HCT116 (cell line): ENCODE measurements around the gene SLC4A4. TPM values are rescaled to one million over a fixed set of nuclear protein-coding genes. Genes with fewer than 3 reads are reported as not detected.

ENCODE experiments used
- ATAC-seq: fragments of 200-7000 bp; cut with Tn5 transposase; 2 replicates; pipeline ENCODE4 v1.9.1; 2020; ENCODE audit warnings: mild to moderate bottlenecking, moderate library complexity
- BruUV-seq: library from RNA; stranded (reverse); fragments of 400-500 nt; replicated peaks from 2 replicates; lab custom pipeline; 2021; lab: Mats Ljungman, UMichigan
- CTCF ChIA-PET: fragments of 300-600 bp; sonication (Branson Sonifier 250); formaldehyde crosslinking; loops from one replicate; lab custom pipeline; 2021; ENCODE audit warnings: antibody characterized with exemption; lab: Charles Lee
- POLR2A ChIA-PET: fragments of 300-600, 350-600 bp; sonication (Branson Sonifier 250); formaldehyde crosslinking; loops from one replicate; lab custom pipeline; 2021; ENCODE audit warnings: antibody characterized with exemption; lab: Charles Lee
- RAD21 ChIA-PET, 2 experiments: fragments of 300-600 bp; sonication (Branson Sonifier 250); formaldehyde crosslinking; loops; one replicate each; lab custom pipeline; 2023; ENCODE audit warnings: low total read pairs in 2 of 2; ENCODE audit not compliant: uncharacterized antibody in 2 of 2, unreplicated experiment in 2 of 2, low non-redundant PET in 1 of 2; lab: Charles Lee
- DNase-seq: peaks from one replicate; pipeline ENCODE4 v3.0.0-alpha.2; 2010; ENCODE audit warnings: low read depth, low spot score
- H2AFZ ChIP-seq: fragments of 200-600 bp; shearing (Covaris generic), sonication (generic); 2 replicates; pipeline ENCODE4 v1.6.1; 2017; ENCODE audit warnings: low read depth, mixed run types, mixed read lengths, antibody characterized with exemption, low read length; ENCODE audit not compliant: poor library complexity, severe bottlenecking
- H3K27ac ChIP-seq: 2 replicates; pipeline ENCODE4 v1.5.1; 2012; ENCODE audit warnings: low read depth, low read length
- H3K27me3 ChIP-seq: fragments of 200-600 bp; sonication (generic); 2 replicates; pipeline ENCODE4 v1.6.1; 2016; ENCODE audit warnings: mixed run types, low read length, mixed read lengths; ENCODE audit not compliant: insufficient read depth
- H3K36me3 ChIP-seq, 2 experiments: fragments of 200-500 bp in 1 of 2; fragments of 200-600 bp in 1 of 2; sonication (Bioruptor generic) in 1 of 2; sonication (generic) in 1 of 2; 2 replicates each; pipeline versions ENCODE4 v1.5.1 to v1.6.1; 2014 to 2016; ENCODE audit warnings: low read length in 2 of 2, inconsistent platforms in 1 of 2, mixed read lengths in 1 of 2, mixed run types in 1 of 2; ENCODE audit not compliant: insufficient read depth in 2 of 2, control insufficient read depth in 1 of 2
- H3K4me1 ChIP-seq, 2 experiments: fragments of 200-600 bp in 1 of 2; sonication (generic) in 1 of 2; 2 replicates each; pipeline versions ENCODE4 v1.5.1 to v1.6.1; 2012 to 2017; ENCODE audit warnings: low read length in 2 of 2, inconsistent platforms in 1 of 2, mild to moderate bottlenecking in 1 of 2, mixed read lengths in 1 of 2, mixed run types in 1 of 2, moderate library complexity in 1 of 2; ENCODE audit not compliant: insufficient read depth in 2 of 2, control insufficient read depth in 1 of 2
- H3K4me2 ChIP-seq: fragments of 200-600 bp; sonication (generic); 2 replicates; pipeline ENCODE4 v1.6.1; 2017; ENCODE audit warnings: mixed run types, low read length, mixed read lengths
- H3K4me3 ChIP-seq, 2 experiments: fragments of 200-600 bp in 1 of 2; sonication (generic) in 1 of 2; replicated peaks in 1 of 2; 2 replicates each; pipeline ENCODE4 v1.5.1; 2011 to 2016; ENCODE audit warnings: low read length in 2 of 2, control low read depth in 1 of 2, low read depth in 1 of 2, mild to moderate bottlenecking in 1 of 2, mixed read lengths in 1 of 2, mixed run types in 1 of 2
- H3K79me2 ChIP-seq: fragments of 200-600 bp; sonication (generic); 2 replicates; pipeline ENCODE4 v1.6.1; 2017; ENCODE audit warnings: mild to moderate bottlenecking, mixed run types, low read length, moderate library complexity, mixed read lengths; ENCODE audit not compliant: insufficient read depth
- H3K9ac ChIP-seq: fragments of 200-600 bp; sonication (generic); 2 replicates; pipeline ENCODE4 v1.6.1; 2016; ENCODE audit warnings: low read length, mixed read lengths
- H3K9me2 ChIP-seq: fragments of 200-600 bp; sonication (generic), shearing (Covaris generic); 2 replicates; pipeline ENCODE4 v1.6.1; 2017; ENCODE audit warnings: mixed run types, mild to moderate bottlenecking, moderate library complexity; ENCODE audit not compliant: insufficient read depth
- H3K9me3 ChIP-seq, 2 experiments: fragments of 200-500 bp in 1 of 2; fragments of 200-600 bp in 1 of 2; sonication (Bioruptor generic) in 1 of 2; sonication (generic) in 1 of 2; 2 replicates each; pipeline ENCODE4 v1.6.1; 2014 to 2017; ENCODE audit warnings: low read length in 2 of 2, mixed read lengths in 2 of 2, inconsistent platforms in 1 of 2, low read depth in 1 of 2, mild to moderate bottlenecking in 1 of 2, mixed run types in 1 of 2, moderate library complexity in 1 of 2; ENCODE audit not compliant: control insufficient read depth in 1 of 2, insufficient read depth in 1 of 2
- H4K20me1 ChIP-seq: fragments of 200-600 bp; sonication (generic), shearing (Covaris generic); 2 replicates; pipeline ENCODE4 v1.6.1; 2017; ENCODE audit warnings: mixed run types, mild to moderate bottlenecking, moderate library complexity; ENCODE audit not compliant: insufficient read depth
- ATF3 ChIP-seq: IDR thresholded peaks from 2 replicates; pipeline ENCODE4 v1.6.1; 2012
- CTCF ChIP-seq, 3 experiments: fragments of 200-600 bp in 1 of 3; sonication (generic) in 1 of 3; IDR thresholded peaks in 2 of 3; conservative IDR thresholded peaks in 1 of 3; 2 replicates each; pipeline ENCODE4 v1.5.1; 2012 to 2017; ENCODE audit warnings: low read depth in 2 of 3, low read length in 2 of 3, antibody characterized with exemption in 1 of 3, borderline replicate concordance in 1 of 3, control low read depth in 1 of 3, mild to moderate bottlenecking in 1 of 3, mixed read lengths in 1 of 3, mixed run types in 1 of 3, moderate library complexity in 1 of 3; ENCODE audit not compliant: insufficient read depth in 1 of 3
- EGR1 ChIP-seq: IDR thresholded peaks from 2 replicates; pipeline ENCODE4 v1.6.1; 2012; ENCODE audit warnings: low read depth
- ELF1 ChIP-seq: IDR thresholded peaks from 2 replicates; pipeline ENCODE4 v1.6.1; 2012; ENCODE audit warnings: low read depth, borderline replicate concordance
- EZH2 ChIP-seq: fragments of 200-600 bp; sonication (generic); IDR thresholded peaks from 2 replicates; pipeline ENCODE4 v1.6.1; 2017; ENCODE audit warnings: antibody characterized with exemption, mixed run types
- FOSL1 ChIP-seq: IDR thresholded peaks from 2 replicates; pipeline ENCODE4 v1.6.1; 2012; ENCODE audit warnings: low read depth
- JUND ChIP-seq: IDR thresholded peaks from 2 replicates; pipeline ENCODE4 v1.6.1; 2012
- MAX ChIP-seq: IDR thresholded peaks from 2 replicates; pipeline ENCODE4 v1.6.1; 2012
- POLR2A ChIP-seq: IDR thresholded peaks from 2 replicates; pipeline ENCODE4 v1.7.0; 2011; ENCODE audit warnings: borderline replicate concordance; ENCODE audit not compliant: insufficient read depth, insufficient read length; ENCODE audit errors: extremely low read depth
- POLR2AphosphoS5 ChIP-seq: IDR thresholded peaks from 2 replicates; pipeline ENCODE4 v1.6.1; 2011; ENCODE audit warnings: mild to moderate bottlenecking, low read depth, low read length, moderate library complexity
- SIN3A ChIP-seq: IDR thresholded peaks from 2 replicates; pipeline ENCODE4 v1.6.1; 2012; ENCODE audit warnings: low read depth
- SP1 ChIP-seq: IDR thresholded peaks from 2 replicates; pipeline ENCODE4 v1.6.1; 2012; ENCODE audit warnings: low read depth
- SRF ChIP-seq: IDR thresholded peaks from 2 replicates; pipeline ENCODE4 v1.6.1; 2012; ENCODE audit warnings: low read depth
- TCF7L2 ChIP-seq: IDR thresholded peaks from 2 replicates; pipeline ENCODE4 v1.7.0; 2011; ENCODE audit warnings: borderline replicate concordance, inconsistent platforms; ENCODE audit not compliant: insufficient read depth, insufficient read length; ENCODE audit errors: extremely low read depth
- YY1 ChIP-seq: IDR thresholded peaks from 2 replicates; pipeline ENCODE4 v1.6.1; 2011; ENCODE audit warnings: low read length, low read depth, moderate library complexity, mild to moderate bottlenecking; ENCODE audit not compliant: insufficient replicate concordance; ENCODE audit errors: extremely low read depth
- ZBTB33 ChIP-seq: IDR thresholded peaks from 2 replicates; pipeline ENCODE4 v1.6.1; 2011; ENCODE audit warnings: mild to moderate bottlenecking, low read length, moderate library complexity; ENCODE audit not compliant: insufficient replicate concordance; ENCODE audit errors: extremely low read depth
- ZFX ChIP-seq: fragments of 450-650 bp; IDR thresholded peaks from 2 replicates; pipeline ENCODE4 v1.6.1; 2017
- ZNF274 ChIP-seq: fragments of 200-500 bp; sonication (Bioruptor generic); IDR thresholded peaks from 2 replicates; pipeline ENCODE4 v1.6.1; 2014; ENCODE audit warnings: mild to moderate bottlenecking, low read depth, low read length, inconsistent platforms
- intact Hi-C: fragments of 100-400 bp; cut with micrococcal nuclease; formaldehyde crosslinking; loops from 2 replicates; pipeline ENCODE4 v1.10.0; 2022
- total RNA-seq: library from RNA; stranded (reverse); gene quantifications from one replicate; pipeline ENCODE4 v1.2.1, GENCODE V29; 2021; ENCODE audit not compliant: unreplicated experiment

Gene SLC4A4
- total RNA-seq, 1 experiment from 2014 or later, result 0.30 TPM

DNA sequence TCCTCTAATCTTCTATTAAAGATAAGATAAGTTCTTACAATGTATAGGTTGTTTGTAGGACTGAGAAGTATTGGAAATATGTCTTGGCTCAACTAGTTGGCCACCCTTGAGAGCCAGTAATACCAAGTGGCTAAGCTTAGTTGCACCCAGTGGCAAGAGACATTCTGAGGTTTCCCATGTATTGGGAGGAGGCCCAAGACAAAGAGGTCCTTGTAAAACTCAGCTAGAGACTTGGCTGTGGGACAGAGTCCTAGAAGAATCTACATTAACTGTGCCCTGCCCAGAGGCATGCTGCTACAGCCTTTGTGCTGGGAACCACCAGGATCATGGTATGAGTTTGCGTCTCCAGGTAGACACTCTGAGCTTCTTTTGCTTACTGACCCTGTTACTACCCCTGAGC, 41.9 kb upstream of the SLC4A4 start:
- Histone ChIP-seq H3K4me3 (no peak overlapping the region), H3K9me3 (no peaks in the 10 kb centered on the region), H3K79me2 (no peaks in the 10 kb centered on the region), H3K27ac (no peak overlapping the region), H3K27me3 (peaks cover 12% of the 10 kb centered on the region), H3K4me1 (no peaks in the 10 kb centered on the region), H3K4me2 (no peak overlapping the region), H3K36me3 (no peaks in the 10 kb centered on the region), H2AFZ (no peak overlapping the region), H3K9me2 (no peaks in the 10 kb centered on the region), H4K20me1 (no peaks in the 10 kb centered on the region), H3K9ac (no peak overlapping the region)
- TF ChIP-seq TCF7L2 (no peak), ELF1 (no peak), MAX (no peak), POLR2A (no peak), SP1 (no peak), JUND (no peak), CTCF (IDR thresholded peaks at IDR 0.05 in 2 of 3, conservative IDR thresholded peaks at IDR 0.05 in 1 of 3; ENCODE audit: borderline replicate concordance in 1 of 3, insufficient read depth in 1 of 3, low read depth in 2 of 3, low read length in 2 of 3) (no peak), SRF (no peak), ZNF274 (no peak), FOSL1 (no peak), ZBTB33 (no peak), ATF3 (no peak), EGR1 (no peak), YY1 (no peak), POLR2AphosphoS5 (no peak), ZFX (no peak), SIN3A (no peak), EZH2 (no peak)
- intact Hi-C loops, result no loop called here
- ChIA-PET CTCF (no interaction called here), POLR2A (no interaction called here), RAD21 (no interaction called here)
- BruUV-seq, result no TSS peak
- no peak for ATAC-seq
- DNase-seq, result no peak
